Right lobe of liver (tissue), 4 donors: Measurements from ENCODE around the gene FHIT.

ENCODE experiments used
- POLR2A ChIP-seq: fragments of 450-650 bp; IDR thresholded peaks from one replicate; pipeline ENCODE4 v1.6.1; 2017; ENCODE audit warnings: antibody characterized with exemption, mild to moderate bottlenecking
- TF ChIP-seq, protein P1 (sequence below), 4 donors: fragments of 200-600 bp in 3 of 4; fragments of 450-650 bp in 1 of 4; IDR thresholded peaks; one replicate each; pipeline versions ENCODE4 v1.5.1 to v1.8.0; 2016 to 2022; ENCODE audit warnings: antibody characterized with exemption in 4 of 4, mild to moderate bottlenecking in 2 of 4
- donor health status: DM: no; HTN: no; CAD: no.
- donor health status: DM: no; HTN: no; CAD: no.
- donor health status: DM: no; HTN: yes; CAD: no.

DNA sequence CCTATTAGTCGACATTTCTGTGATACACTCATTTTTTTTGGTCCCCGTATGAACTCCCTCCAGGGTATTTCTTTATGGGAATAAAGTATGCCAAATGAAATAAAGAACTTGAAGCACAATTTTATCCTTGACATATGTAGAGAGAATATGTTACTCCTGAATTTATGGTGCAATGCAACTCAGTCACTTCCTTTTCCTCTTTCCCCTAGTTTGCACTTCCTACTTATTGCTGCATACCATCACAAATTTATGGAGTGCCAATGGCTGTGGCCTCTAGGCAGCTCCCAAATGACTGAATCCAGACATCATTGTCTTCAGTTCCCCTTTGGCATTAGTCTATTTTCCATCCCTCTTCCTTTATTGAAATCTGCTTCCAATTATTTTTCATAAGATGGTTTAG lies 403.5 kb downstream of the FHIT start:
- TF ChIP-seq, protein P1, sequence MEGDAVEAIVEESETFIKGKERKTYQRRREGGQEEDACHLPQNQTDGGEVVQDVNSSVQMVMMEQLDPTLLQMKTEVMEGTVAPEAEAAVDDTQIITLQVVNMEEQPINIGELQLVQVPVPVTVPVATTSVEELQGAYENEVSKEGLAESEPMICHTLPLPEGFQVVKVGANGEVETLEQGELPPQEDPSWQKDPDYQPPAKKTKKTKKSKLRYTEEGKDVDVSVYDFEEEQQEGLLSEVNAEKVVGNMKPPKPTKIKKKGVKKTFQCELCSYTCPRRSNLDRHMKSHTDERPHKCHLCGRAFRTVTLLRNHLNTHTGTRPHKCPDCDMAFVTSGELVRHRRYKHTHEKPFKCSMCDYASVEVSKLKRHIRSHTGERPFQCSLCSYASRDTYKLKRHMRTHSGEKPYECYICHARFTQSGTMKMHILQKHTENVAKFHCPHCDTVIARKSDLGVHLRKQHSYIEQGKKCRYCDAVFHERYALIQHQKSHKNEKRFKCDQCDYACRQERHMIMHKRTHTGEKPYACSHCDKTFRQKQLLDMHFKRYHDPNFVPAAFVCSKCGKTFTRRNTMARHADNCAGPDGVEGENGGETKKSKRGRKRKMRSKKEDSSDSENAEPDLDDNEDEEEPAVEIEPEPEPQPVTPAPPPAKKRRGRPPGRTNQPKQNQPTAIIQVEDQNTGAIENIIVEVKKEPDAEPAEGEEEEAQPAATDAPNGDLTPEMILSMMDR (IDR thresholded peaks at IDR 0.05), result no peak
- no peak for TF ChIP-seq POLR2A
